Panc1 (cell line): ENCODE results near the gene VSTM5. TPM values are rescaled to one million over a fixed set of nuclear protein-coding genes. Genes with fewer than 3 reads are reported as not detected.

ENCODE experiments used
- ATAC-seq: fragments of 200-7000 bp; cut with Tn5 transposase; 2 replicates; pipeline ENCODE4 v1.9.1; 2020; ENCODE audit warnings: mild to moderate bottlenecking, moderate library complexity
- BruUV-seq: library from RNA; stranded (reverse); fragments of 400-500 nt; replicated peaks from 2 replicates; lab custom pipeline; 2021; lab: Mats Ljungman, UMichigan
- CTCF ChIA-PET: fragments of 300-600 bp; sonication (Branson Sonifier 250); formaldehyde crosslinking; loops from one replicate; lab custom pipeline; 2022; ENCODE audit warnings: antibody characterized with exemption; lab: Charles Lee
- POLR2A ChIA-PET: fragments of 300-600 bp; sonication (Branson Sonifier 250); formaldehyde crosslinking; loops from one replicate; lab custom pipeline; 2022; ENCODE audit warnings: antibody characterized with exemption; lab: Charles Lee
- DNase-seq: peaks from one replicate; pipeline ENCODE4 v3.0.0-alpha.2; 2010; ENCODE audit warnings: low read depth, low spot score
- H3K27ac ChIP-seq: 2 replicates; pipeline ENCODE4 v1.5.1; 2011; ENCODE audit warnings: mild to moderate bottlenecking, low read length, inconsistent platforms
- H3K27me3 ChIP-seq: fragments of 200-500 bp; sonication (Bioruptor generic); 2 replicates; pipeline ENCODE4 v1.6.0; 2014; ENCODE audit warnings: low read length, inconsistent platforms; ENCODE audit not compliant: control insufficient read depth, insufficient read depth
- H3K36me3 ChIP-seq: fragments of 200-500 bp; sonication (Bioruptor generic); 2 replicates; pipeline ENCODE4 v1.5.1; 2014; ENCODE audit warnings: inconsistent platforms, mild to moderate bottlenecking, low read length, moderate library complexity; ENCODE audit not compliant: control insufficient read depth, insufficient read depth
- H3K4me1 ChIP-seq: 2 replicates; pipeline ENCODE4 v1.5.1; 2011; ENCODE audit warnings: inconsistent platforms, mild to moderate bottlenecking, low read length, moderate library complexity; ENCODE audit not compliant: control insufficient read depth, insufficient read depth
- H3K4me3 ChIP-seq, 2 experiments: 2 replicates each; pipeline ENCODE4 v1.5.1; 2011 to 2012; ENCODE audit warnings: low read depth in 2 of 2, low read length in 2 of 2, mild to moderate bottlenecking in 2 of 2, inconsistent platforms in 1 of 2, moderate library complexity in 1 of 2
- H3K9me3 ChIP-seq: fragments of 200-500 bp; sonication (Bioruptor generic); 2 replicates; pipeline ENCODE4 v1.5.1; 2014; ENCODE audit warnings: low read depth, mild to moderate bottlenecking, inconsistent platforms, low read length, moderate library complexity; ENCODE audit not compliant: control insufficient read depth, insufficient read depth
- POLR2AphosphoS5 ChIP-seq: IDR thresholded peaks from 2 replicates; pipeline ENCODE4 v1.6.1; 2012; ENCODE audit warnings: mild to moderate bottlenecking, low read depth, low read length, moderate library complexity
- REST ChIP-seq, 2 experiments: IDR thresholded peaks; 2 replicates each; pipeline ENCODE4 v1.6.1; 2011 to 2012; ENCODE audit warnings: low read depth in 2 of 2, control low read depth in 1 of 2, low read length in 1 of 2, mild to moderate bottlenecking in 1 of 2, moderate library complexity in 1 of 2; ENCODE audit not compliant: insufficient read depth in 1 of 2
- SIN3A ChIP-seq: IDR thresholded peaks from 2 replicates; pipeline ENCODE4 v1.6.1; 2012; ENCODE audit warnings: low read depth, mild to moderate bottlenecking, low read length, moderate library complexity, borderline replicate concordance; ENCODE audit not compliant: insufficient read depth
- TCF7L2 ChIP-seq: IDR thresholded peaks from 2 replicates; pipeline ENCODE4 v1.6.1; 2011; ENCODE audit warnings: mild to moderate bottlenecking, low read depth, low read length, inconsistent platforms
- in situ Hi-C: cut with HindIII; loops from 2 replicates; pipeline ENCODE4 v1.10.0; 2016; ENCODE audit warnings: low sequenced_read_pairs, low pct_unique_long_range_greater_than_20kb
- intact Hi-C: fragments of 100-400 bp; cut with micrococcal nuclease; formaldehyde crosslinking; loops from one replicate; pipeline ENCODE4 v1.10.0; 2022; ENCODE audit not compliant: unreplicated experiment
- total RNA-seq: library from RNA; stranded (reverse); gene quantifications from one replicate; pipeline ENCODE4 v1.2.1, GENCODE V29; 2021; ENCODE audit not compliant: unreplicated experiment
- TF ChIP-seq, protein P1 (sequence below): fragments of 450-650 bp; IDR thresholded peaks from 2 replicates; pipeline ENCODE4 v1.5.1; 2017; ENCODE audit warnings: mild to moderate bottlenecking

The VSTM5 gene
- total RNA-seq, 1 experiment from 2014 or later = not detected

GRCh38 chr11:93849751-93850593, 446 bp downstream of the VSTM5 start:
- in situ Hi-C loops (no loop called here), intact Hi-C loops (no loop called here)
- H3K27ac ChIP-seq = no peak overlapping the region
- CTCF ChIA-PET = no interaction called here
- DNase-seq (no peak), ATAC-seq (peak; percentile 80)
- POLR2A ChIA-PET = no interaction called here
- H3K4me1 ChIP-seq = no peaks in the 10 kb centered on the region
- TF ChIP-seq TCF7L2 (no peak), REST (IDR thresholded peaks at IDR 0.05; ENCODE audit: insufficient read depth in 1 of 2, low read depth in 2 of 2, low read length in 1 of 2) (no peak)
- H3K4me3 ChIP-seq = peak overlapping the region; percentile 40 to 48
- BruUV-seq = no TSS peak
- no peaks in the 10 kb centered on the region for H3K9me3 ChIP-seq
- no peaks in the 10 kb centered on the region for H3K36me3 ChIP-seq
- no peaks in the 10 kb centered on the region for H3K27me3 ChIP-seq

DNA sequence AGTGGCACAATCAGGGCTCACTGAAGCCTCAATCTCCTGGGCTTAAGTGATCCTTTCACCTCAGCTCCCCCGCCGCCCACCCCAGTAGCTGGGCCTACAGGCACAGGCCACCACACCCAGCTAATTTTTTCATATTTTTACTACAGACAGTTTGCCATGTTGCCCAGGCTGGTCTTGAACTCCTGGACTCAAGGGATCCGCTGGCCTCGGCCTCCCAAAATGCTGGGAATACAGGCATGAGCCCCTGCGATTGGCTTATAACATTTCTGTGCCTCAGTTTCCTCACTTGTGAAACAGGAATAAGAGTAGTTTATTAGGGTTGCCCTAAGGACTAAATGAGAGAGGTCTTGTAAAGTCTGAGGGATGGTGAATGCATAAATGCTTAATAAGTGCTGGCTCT, 1.2 kb downstream of the VSTM5 start:
- intact Hi-C loops = no loop called here
- in situ Hi-C loops = no loop called here
- no peak for ATAC-seq
- Histone ChIP-seq H3K4me1 (no peaks in the 10 kb centered on the region; the same call in 1 of the 2 replicates), H3K27me3 (no peaks in the 10 kb centered on the region), H3K4me3 (no peak overlapping the region), H3K36me3 (no peaks in the 10 kb centered on the region), H3K9me3 (no peaks in the 10 kb centered on the region), H3K27ac (no peak overlapping the region)
- BruUV-seq = no TSS peak
- CTCF ChIA-PET = no interaction called here
- POLR2A ChIA-PET = no interaction called here
- TF ChIP-seq REST (IDR thresholded peaks at IDR 0.05; ENCODE audit: insufficient read depth in 1 of 2, low read depth in 2 of 2, low read length in 1 of 2) (no peak), POLR2AphosphoS5 (no peak), SIN3A (no peak), TCF7L2 (no peak)
- TF ChIP-seq, protein P1, sequence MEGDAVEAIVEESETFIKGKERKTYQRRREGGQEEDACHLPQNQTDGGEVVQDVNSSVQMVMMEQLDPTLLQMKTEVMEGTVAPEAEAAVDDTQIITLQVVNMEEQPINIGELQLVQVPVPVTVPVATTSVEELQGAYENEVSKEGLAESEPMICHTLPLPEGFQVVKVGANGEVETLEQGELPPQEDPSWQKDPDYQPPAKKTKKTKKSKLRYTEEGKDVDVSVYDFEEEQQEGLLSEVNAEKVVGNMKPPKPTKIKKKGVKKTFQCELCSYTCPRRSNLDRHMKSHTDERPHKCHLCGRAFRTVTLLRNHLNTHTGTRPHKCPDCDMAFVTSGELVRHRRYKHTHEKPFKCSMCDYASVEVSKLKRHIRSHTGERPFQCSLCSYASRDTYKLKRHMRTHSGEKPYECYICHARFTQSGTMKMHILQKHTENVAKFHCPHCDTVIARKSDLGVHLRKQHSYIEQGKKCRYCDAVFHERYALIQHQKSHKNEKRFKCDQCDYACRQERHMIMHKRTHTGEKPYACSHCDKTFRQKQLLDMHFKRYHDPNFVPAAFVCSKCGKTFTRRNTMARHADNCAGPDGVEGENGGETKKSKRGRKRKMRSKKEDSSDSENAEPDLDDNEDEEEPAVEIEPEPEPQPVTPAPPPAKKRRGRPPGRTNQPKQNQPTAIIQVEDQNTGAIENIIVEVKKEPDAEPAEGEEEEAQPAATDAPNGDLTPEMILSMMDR = no peak
- no peak for DNase-seq
